Mucosa of descending colon (tissue), 3 donors: Measurements from ENCODE around the gene SND1. TPM values are rescaled to one million over a fixed set of nuclear protein-coding genes. Genes with fewer than 3 reads are reported as not detected.

ENCODE experiments used
- ATAC-seq: fragments of 200-7000 bp; cut with Tn5 transposase; one replicate; pipeline ENCODE4 v1.9.1; 2020; ENCODE audit warnings: mild to moderate bottlenecking, moderate library complexity
- DNase-seq, 3 donors: peaks; one replicate each; pipeline ENCODE4 v3.0.0-alpha.2; 2020
- H3K36me3 ChIP-seq: fragments of 200-600 bp; one replicate; pipeline ENCODE4 v1.8.0; 2021; ENCODE audit warnings: low read depth, mild to moderate bottlenecking
- H3K4me1 ChIP-seq: fragments of 200-600 bp; one replicate; pipeline ENCODE4 v1.8.0; 2021; ENCODE audit warnings: low read depth, mild to moderate bottlenecking
- H3K4me3 ChIP-seq: fragments of 200-600 bp; one replicate; pipeline ENCODE4 v1.8.0; 2021; ENCODE audit warnings: mild to moderate bottlenecking
- H3K9me3 ChIP-seq: fragments of 200-600 bp; one replicate; pipeline ENCODE4 v1.8.0; 2021; ENCODE audit warnings: mild to moderate bottlenecking
- intact Hi-C, 2 donors: fragments of 100-400 bp; cut with DNase I in 1 of 2; cut with micrococcal nuclease in 1 of 2; formaldehyde crosslinking; loops; one replicate each; pipeline versions ENCODE4 v1.11.0 to v1.11.1; 2022; cut with DNase I, micrococcal nuclease
- total RNA-seq, 3 donors: library from RNA; stranded (reverse); fragmentation: NEBNext Ultra II Directional in 2 of 3; extraction: Animal tissue kit (Norgen Biotek cat#: 25700) in 2 of 3; gene quantifications; one replicate each; pipeline versions ENCODE4 v1.2.1 to v1.2.4, GENCODE V29; 2021 to 2023
- TF ChIP-seq, protein P1 (sequence below): fragments of 200-600 bp; IDR thresholded peaks from one replicate; pipeline ENCODE4 v1.8.0; 2022; ENCODE audit warnings: antibody characterized with exemption, mild to moderate bottlenecking
- donor health status: DM: no; HTN: no; CAD: no; lungs with moderate emphysema.
- donor health status: DM: no; HTN: no; CAD: no.
- donor health status: DM: no; HTN: yes; CAD: no.

SND1 gene
- total RNA-seq, 3 donors from 2014 or later: 99.0 to 131 (median 106) TPM

DNA sequence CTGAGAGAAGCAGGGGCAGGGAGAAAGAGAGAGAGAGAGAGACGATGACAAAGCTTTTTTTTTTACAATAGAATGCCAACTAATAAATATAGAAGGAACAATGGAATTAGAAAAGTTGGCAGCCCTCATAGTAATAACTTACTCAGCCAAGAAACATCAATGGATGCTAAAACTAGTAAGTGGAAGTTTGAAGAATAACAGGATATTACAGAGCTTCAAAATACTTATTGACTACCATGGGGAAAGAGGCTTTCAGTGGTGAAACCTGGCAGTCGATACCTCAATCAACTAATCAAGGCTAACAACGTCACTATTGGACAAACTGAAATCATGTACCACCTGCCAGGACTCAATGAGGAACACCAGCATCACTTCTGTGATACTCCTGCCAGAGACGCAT, 479.7 kb downstream of the SND1 start:
- intact Hi-C loops: loop anchor here in 1 of 2 donors (5.0 kb wide), 1 partner anchor 81 kb away; no protein-coding TSS in a partner anchor
- TF ChIP-seq, protein P1, sequence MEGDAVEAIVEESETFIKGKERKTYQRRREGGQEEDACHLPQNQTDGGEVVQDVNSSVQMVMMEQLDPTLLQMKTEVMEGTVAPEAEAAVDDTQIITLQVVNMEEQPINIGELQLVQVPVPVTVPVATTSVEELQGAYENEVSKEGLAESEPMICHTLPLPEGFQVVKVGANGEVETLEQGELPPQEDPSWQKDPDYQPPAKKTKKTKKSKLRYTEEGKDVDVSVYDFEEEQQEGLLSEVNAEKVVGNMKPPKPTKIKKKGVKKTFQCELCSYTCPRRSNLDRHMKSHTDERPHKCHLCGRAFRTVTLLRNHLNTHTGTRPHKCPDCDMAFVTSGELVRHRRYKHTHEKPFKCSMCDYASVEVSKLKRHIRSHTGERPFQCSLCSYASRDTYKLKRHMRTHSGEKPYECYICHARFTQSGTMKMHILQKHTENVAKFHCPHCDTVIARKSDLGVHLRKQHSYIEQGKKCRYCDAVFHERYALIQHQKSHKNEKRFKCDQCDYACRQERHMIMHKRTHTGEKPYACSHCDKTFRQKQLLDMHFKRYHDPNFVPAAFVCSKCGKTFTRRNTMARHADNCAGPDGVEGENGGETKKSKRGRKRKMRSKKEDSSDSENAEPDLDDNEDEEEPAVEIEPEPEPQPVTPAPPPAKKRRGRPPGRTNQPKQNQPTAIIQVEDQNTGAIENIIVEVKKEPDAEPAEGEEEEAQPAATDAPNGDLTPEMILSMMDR: no peak

GRCh38 chr7:128132426-128133069, 480.6 kb downstream of the SND1 start:
- TF ChIP-seq, protein P1: no peak
- intact Hi-C loops: loop anchor here in 1 of 2 donors (5.0 kb wide), 1 partner anchor 80 kb away; no protein-coding TSS in a partner anchor
- ATAC-seq (no peak), DNase-seq (no peak)
- no peaks in the 10 kb centered on the region for H3K36me3 ChIP-seq
- H3K4me3 ChIP-seq: no peak overlapping the region
- no peaks in the 10 kb centered on the region for H3K9me3 ChIP-seq
- H3K4me1 ChIP-seq: peaks cover 16% of the 10 kb centered on the region

More for the DNA sequence above, 479.7 kb downstream of the SND1 start:
- ATAC-seq (no peak), DNase-seq (no peak)
- no peaks in the 10 kb centered on the region for H3K9me3 ChIP-seq
- peaks cover 16% of the 10 kb centered on the region for H3K4me1 ChIP-seq
- no peak overlapping the region for H3K4me3 ChIP-seq
- H3K36me3 ChIP-seq: no peaks in the 10 kb centered on the region

- peaks cover 16% of the 10 kb centered on the region for H3K4me1 ChIP-seq
- no peaks in the 10 kb centered on the region for H3K9me3 ChIP-seq
- TF ChIP-seq, protein P1: no peak
- H3K36me3 ChIP-seq: no peaks in the 10 kb centered on the region
- DNase-seq (no peak), ATAC-seq (no peak)
- no peak overlapping the region for H3K4me3 ChIP-seq
- intact Hi-C loops: loop anchor here in 1 of 2 donors (5.0 kb wide), 1 partner anchor 77 kb away; no protein-coding TSS in a partner anchor
Observed at GRCh38 chr7:128135159-128135514, 483.1 kb downstream of the SND1 start.

GRCh38 chr7:128135515-128136214, 483.7 kb downstream of the SND1 start:
- DNase-seq (peak; percentile 61 to 68 (median 64)), ATAC-seq (peak; percentile 99)
- Histone ChIP-seq H3K9me3 (no peaks in the 10 kb centered on the region), H3K36me3 (no peaks in the 10 kb centered on the region), H3K4me1 (peaks cover 16% of the 10 kb centered on the region), H3K4me3 (no peak overlapping the region)
- intact Hi-C loops: loop anchor here in 1 of 2 donors (5.0 kb wide), 1 partner anchor 77 kb away; no protein-coding TSS in a partner anchor
- TF ChIP-seq, protein P1: peak; percentile 98

- intact Hi-C loops: loop anchor here in 1 of 2 donors (5.0 kb wide), 1 partner anchor 76 kb away; no protein-coding TSS in a partner anchor
- DNase-seq (no peak), ATAC-seq (peak; percentile 23)
- H3K36me3 ChIP-seq: no peaks in the 10 kb centered on the region
- no peaks in the 10 kb centered on the region for H3K9me3 ChIP-seq
- peaks cover 16% of the 10 kb centered on the region for H3K4me1 ChIP-seq
- TF ChIP-seq, protein P1: no peak
- H3K4me3 ChIP-seq: no peak overlapping the region
Observed at GRCh38 chr7:128136215-128136597, 484.2 kb downstream of the SND1 start.
